ENCODE results near the gene CNN1.
"Not testable (repeated sequence)": the region's sequence is repeated elsewhere in the genome, so short reads cannot be mapped to it uniquely, and the experiment has no call there.

CNN1 gene

DNA sequence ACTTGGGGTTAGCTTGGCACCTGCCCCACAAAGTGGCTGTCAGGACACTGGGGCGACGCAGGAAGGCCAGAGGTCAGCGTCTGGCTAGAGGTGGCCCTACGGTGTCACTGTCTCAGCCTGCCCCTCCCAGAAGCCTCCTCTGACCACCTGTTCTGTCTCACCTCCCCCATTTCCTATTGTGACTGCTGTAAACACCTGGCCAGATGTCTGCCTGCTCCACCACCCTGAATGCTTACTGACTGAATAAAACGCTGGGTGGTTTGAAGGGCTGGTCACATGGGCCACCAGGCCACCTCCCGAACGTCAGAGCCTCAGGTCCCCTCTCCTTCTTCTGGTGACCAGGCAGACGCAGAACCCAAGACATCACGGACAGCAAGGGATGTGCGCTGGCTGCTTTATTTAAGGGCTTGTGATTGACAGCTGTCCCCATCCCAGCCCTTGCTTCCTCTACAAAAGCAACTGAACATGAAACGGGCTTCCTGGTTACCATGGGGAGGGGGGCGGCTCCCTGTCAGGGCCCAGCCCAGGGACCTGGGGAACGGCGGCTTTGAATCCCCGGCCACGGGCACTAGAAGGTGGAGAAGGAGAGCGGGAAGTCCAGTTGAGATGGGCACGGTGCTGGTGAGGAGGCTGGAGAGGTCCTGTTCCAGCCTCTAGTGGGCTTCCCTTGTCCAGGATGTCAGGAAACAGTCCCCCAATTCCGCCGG is 14.2 kb downstream of the CNN1 start:
- no peaks in the 10 kb centered on the region for H3K9me3 ChIP-seq (ENCODE audit: insufficient read depth, low read depth, low read length)
- WGBS, result 93% methylated on average over 20 of the region's 20 CpGs
- no peak overlapping the region for H3K27ac ChIP-seq (ENCODE audit: low read depth, low read length)
- 0 out of 2 replicates have a peak, but pooled peaks cover under 1% of the 10 kb centered on the region for H3K4me1 ChIP-seq (ENCODE audit: insufficient read depth, low read length)
- no peak overlapping the region for H3K4me3 ChIP-seq (ENCODE audit: low read length)
- no peaks in the 10 kb centered on the region for H3K27me3 ChIP-seq (ENCODE audit: insufficient read depth, low read length)
- no peak overlapping the region for H3K9ac ChIP-seq (ENCODE audit: low read depth, low read length)
- peaks cover 48% of the 10 kb centered on the region for H3K36me3 ChIP-seq (ENCODE audit: insufficient read depth, low read length)

DNA sequence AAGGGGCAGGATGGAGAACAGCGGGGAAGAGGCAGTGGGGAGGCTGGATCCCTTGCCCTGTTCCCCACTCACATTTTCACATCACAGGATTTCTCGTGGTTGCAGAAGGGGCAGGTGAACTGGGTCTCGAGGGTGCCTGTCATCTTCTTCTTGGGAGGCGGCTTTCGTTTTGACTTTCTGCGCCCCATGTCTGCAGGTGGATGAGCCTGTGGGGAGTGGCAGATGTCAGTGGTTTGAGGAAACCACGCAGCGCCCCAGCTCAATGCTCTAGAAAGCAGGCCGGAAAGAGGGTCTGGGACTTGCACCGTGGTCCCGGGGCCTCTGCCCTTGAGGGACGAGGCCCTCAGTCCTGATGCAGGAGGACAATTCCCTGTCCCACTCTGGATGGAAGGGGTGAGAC is 15.5 kb downstream of the CNN1 start:
- Histone ChIP-seq H3K27me3 (ENCODE audit: insufficient read depth, low read length) (no peaks in the 10 kb centered on the region), H3K4me3 (ENCODE audit: low read length) (no peak overlapping the region), H3K36me3 (ENCODE audit: insufficient read depth, low read length) (peaks cover 41% of the 10 kb centered on the region), H3K9ac (ENCODE audit: low read depth, low read length) (no peak overlapping the region), H3K27ac (ENCODE audit: low read depth, low read length) (no peak overlapping the region), H3K9me3 (ENCODE audit: insufficient read depth, low read depth, low read length) (no peaks in the 10 kb centered on the region), H3K4me1 (ENCODE audit: insufficient read depth, low read length) (0 out of 2 replicates have a peak, but pooled peaks cover 6% of the 10 kb centered on the region)
- 92% methylated on average over 12 of the region's 12 CpGs for WGBS

DNA sequence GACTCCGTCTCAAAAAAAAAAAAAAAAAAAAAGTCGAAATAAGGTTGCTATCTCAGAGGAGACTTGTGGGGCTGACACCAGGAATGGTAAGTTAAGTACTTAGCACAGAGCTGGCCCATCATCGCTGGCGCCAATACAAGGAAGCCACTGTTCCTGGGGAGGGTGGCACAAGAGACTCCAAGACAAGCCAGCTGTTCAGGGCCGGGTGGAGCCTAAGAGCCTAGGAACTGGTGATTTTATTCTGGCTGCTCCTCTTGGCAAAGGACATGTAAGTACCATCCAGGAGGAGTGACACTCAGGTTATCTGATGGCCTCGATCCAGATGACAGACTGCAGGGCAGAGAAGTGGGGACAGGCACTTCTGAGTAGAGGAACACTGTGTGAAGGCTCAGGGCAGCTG is 16.6 kb downstream of the CNN1 start:
- 94% methylated on average over 6 of the region's 6 CpGs for WGBS
- 0 out of 2 replicates have a peak, but pooled peaks cover 6% of the 10 kb centered on the region for H3K4me1 ChIP-seq (ENCODE audit: insufficient read depth, low read length)
- H3K36me3 ChIP-seq (ENCODE audit: insufficient read depth, low read length), result peaks cover 35% of the 10 kb centered on the region
- H3K9me3 ChIP-seq (ENCODE audit: insufficient read depth, low read depth, low read length), result no peaks in the 10 kb centered on the region
- no peak overlapping the region for H3K27ac ChIP-seq (ENCODE audit: low read depth, low read length)
- H3K27me3 ChIP-seq (ENCODE audit: insufficient read depth, low read length), result no peaks in the 10 kb centered on the region
- no peak overlapping the region for H3K9ac ChIP-seq (ENCODE audit: low read depth, low read length)
- no peak overlapping the region for H3K4me3 ChIP-seq (ENCODE audit: low read length)

GRCh38 chr19:11556634-11557420 is 18.2 kb downstream of the CNN1 start:
- H3K27ac ChIP-seq (ENCODE audit: low read depth, low read length), result no peak overlapping the region
- H3K9me3 ChIP-seq (ENCODE audit: insufficient read depth, low read depth, low read length), result no peaks in the 10 kb centered on the region
- 94% methylated on average over 4 of the region's 4 CpGs for WGBS
- H3K4me1 ChIP-seq (ENCODE audit: insufficient read depth, low read length), result 0 out of 2 replicates have a peak, but pooled peaks cover 6% of the 10 kb centered on the region
- H3K4me3 ChIP-seq (ENCODE audit: low read length), result no peak overlapping the region
- no peaks in the 10 kb centered on the region for H3K27me3 ChIP-seq (ENCODE audit: insufficient read depth, low read length)
- H3K36me3 ChIP-seq (ENCODE audit: insufficient read depth, low read length), result peaks cover 33% of the 10 kb centered on the region
- no peak overlapping the region for H3K9ac ChIP-seq (ENCODE audit: low read depth, low read length)

DNA sequence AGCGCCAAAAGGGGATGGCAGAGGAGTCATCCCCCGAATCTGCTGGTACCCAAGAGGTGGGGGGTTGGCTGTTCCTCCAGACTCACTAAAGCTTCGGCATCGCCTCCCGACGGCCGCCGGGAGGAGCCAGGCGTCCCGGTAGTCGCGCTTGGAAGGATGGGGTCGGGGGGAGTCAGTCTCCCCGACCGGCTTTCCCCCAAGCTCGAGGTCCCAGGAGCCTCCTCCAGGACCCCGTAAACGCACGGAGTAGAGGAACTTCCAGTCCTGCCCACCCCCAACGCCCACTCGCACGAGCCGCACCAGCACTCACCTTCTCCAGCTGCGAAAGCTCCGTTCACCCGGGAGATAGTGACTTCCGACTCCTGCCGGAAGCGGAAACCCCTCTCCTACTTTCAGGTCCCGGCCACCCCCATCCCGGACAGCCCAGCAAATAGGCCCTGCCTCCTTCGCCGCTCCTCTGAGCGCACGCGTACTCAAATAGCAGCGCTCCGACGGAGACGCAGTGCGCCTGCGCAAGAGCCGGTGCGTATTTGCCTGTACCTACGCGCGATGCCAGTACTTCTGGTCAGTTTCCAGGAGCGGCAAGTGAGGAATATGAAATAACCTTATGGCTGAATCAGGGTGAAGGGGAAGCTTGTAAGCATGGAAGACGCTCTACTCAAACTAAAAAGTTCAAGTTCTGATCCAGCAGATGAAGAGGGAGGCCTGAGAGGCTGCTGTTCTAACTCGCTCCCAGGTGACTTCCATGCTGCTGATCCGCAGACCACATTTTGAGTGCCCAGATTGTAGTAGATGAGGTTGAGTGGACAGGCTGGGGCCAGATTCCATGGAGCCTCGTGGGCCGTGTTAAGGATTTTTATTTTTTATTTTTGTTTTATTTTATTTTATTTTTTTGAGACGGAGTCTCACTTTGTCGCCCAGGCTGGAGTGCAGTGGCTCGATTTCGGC is 20.5 kb downstream of the CNN1 start, which contains the start of gene ELOF1:
Gene ELOF1, minus strand, starts transcription at position 350 of the 948 bp plus-strand sequence. CDS start 4,883 bp downstream, outside the sequence.
- H3K27ac ChIP-seq (ENCODE audit: low read depth, low read length), result peak within 1 kb of the TSS; percentile 56; the same call in 1 of the 2 replicates
- H3K4me1 ChIP-seq (ENCODE audit: insufficient read depth, low read length), result 0 out of 2 replicates have a peak, but pooled peaks cover 6% of the 10 kb centered on the region
- H3K36me3 ChIP-seq (ENCODE audit: insufficient read depth, low read length), result peaks cover 14% of the 10 kb centered on the region
- H3K9ac ChIP-seq (ENCODE audit: low read depth, low read length), result peak within 1 kb of the TSS; percentile 80
- no peaks in the 10 kb centered on the region for H3K27me3 ChIP-seq (ENCODE audit: insufficient read depth, low read length)
- H3K4me3 ChIP-seq (ENCODE audit: low read length), result peak within 1 kb of the TSS; percentile 92
- H3K9me3 ChIP-seq (ENCODE audit: insufficient read depth, low read depth, low read length), result no peaks in the 10 kb centered on the region
- 7% methylated on average over 55 of the region's 57 CpGs for WGBS

- Histone ChIP-seq H3K27me3 (ENCODE audit: insufficient read depth, low read length) (no peaks in the 10 kb centered on the region), H3K36me3 (ENCODE audit: insufficient read depth, low read length) (peaks cover 5% of the 10 kb centered on the region; the same call in 1 of the 2 replicates), H3K27ac (ENCODE audit: low read depth, low read length) (no peak overlapping the region), H3K9me3 (ENCODE audit: insufficient read depth, low read depth, low read length) (no peaks in the 10 kb centered on the region), H3K9ac (ENCODE audit: low read depth, low read length) (no peak overlapping the region), H3K4me3 (ENCODE audit: low read length) (no peak overlapping the region), H3K4me1 (ENCODE audit: insufficient read depth, low read length) (0 out of 2 replicates have a peak, but pooled peaks cover 6% of the 10 kb centered on the region)
- WGBS, result 43% methylated on average over 9 of the region's 9 CpGs
Measured at GRCh38 chr19:11560404-11561051, 21.9 kb downstream of the CNN1 start.

- H3K4me3 ChIP-seq (ENCODE audit: low read length), result no peak overlapping the region
- no peak overlapping the region for H3K27ac ChIP-seq (ENCODE audit: low read depth, low read length)
- H3K9me3 ChIP-seq (ENCODE audit: insufficient read depth, low read depth, low read length), result no peaks in the 10 kb centered on the region
- no peaks in the 10 kb centered on the region for H3K36me3 ChIP-seq (ENCODE audit: insufficient read depth, low read length)
- 92% methylated on average over 8 of the region's 8 CpGs for WGBS
- H3K4me1 ChIP-seq (ENCODE audit: insufficient read depth, low read length), result no peaks in the 10 kb centered on the region
- H3K9ac ChIP-seq (ENCODE audit: low read depth, low read length), result no peak overlapping the region
- H3K27me3 ChIP-seq (ENCODE audit: insufficient read depth, low read length), result no peaks in the 10 kb centered on the region
Measured at GRCh38 chr19:11563532-11563931, 24.9 kb downstream of the CNN1 start.

- WGBS, result 95% methylated on average over 5 of the region's 6 CpGs
- not testable (repeated sequence) for H3K9me3 ChIP-seq (ENCODE audit: insufficient read depth, low read depth, low read length); H3K36me3 ChIP-seq (ENCODE audit: insufficient read depth, low read length); H3K4me1 ChIP-seq (ENCODE audit: insufficient read depth, low read length); H3K9ac ChIP-seq (ENCODE audit: low read depth, low read length); H3K27me3 ChIP-seq (ENCODE audit: insufficient read depth, low read length); H3K4me3 ChIP-seq (ENCODE audit: low read length); H3K27ac ChIP-seq (ENCODE audit: low read depth, low read length)
Measured at GRCh38 chr19:11564082-11564807, 25.6 kb downstream of the CNN1 start.

DNA sequence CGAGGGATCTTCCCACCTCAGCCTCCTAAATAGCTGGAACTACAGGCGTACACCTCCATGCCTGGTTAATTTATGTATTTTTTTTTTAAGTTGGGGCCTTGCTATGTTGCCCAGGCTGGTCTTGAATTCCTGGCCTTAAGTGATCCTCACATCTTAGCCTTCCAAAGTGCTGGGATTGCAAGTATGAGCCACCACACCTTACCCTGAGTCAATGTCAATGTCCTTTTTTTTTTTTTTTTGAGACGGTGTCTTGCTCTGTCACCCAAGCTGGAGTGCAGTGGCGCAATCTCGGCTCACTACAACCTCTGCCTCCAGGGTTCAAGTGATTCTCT is 27.0 kb downstream of the CNN1 start:
- WGBS, result 97% methylated on average over 5 of the region's 5 CpGs
- not testable (repeated sequence) for H3K4me3 ChIP-seq (ENCODE audit: low read length); H3K9ac ChIP-seq (ENCODE audit: low read depth, low read length); H3K9me3 ChIP-seq (ENCODE audit: insufficient read depth, low read depth, low read length); H3K27ac ChIP-seq (ENCODE audit: low read depth, low read length); H3K27me3 ChIP-seq (ENCODE audit: insufficient read depth, low read length); H3K36me3 ChIP-seq (ENCODE audit: insufficient read depth, low read length); H3K4me1 ChIP-seq (ENCODE audit: insufficient read depth, low read length)

DNA sequence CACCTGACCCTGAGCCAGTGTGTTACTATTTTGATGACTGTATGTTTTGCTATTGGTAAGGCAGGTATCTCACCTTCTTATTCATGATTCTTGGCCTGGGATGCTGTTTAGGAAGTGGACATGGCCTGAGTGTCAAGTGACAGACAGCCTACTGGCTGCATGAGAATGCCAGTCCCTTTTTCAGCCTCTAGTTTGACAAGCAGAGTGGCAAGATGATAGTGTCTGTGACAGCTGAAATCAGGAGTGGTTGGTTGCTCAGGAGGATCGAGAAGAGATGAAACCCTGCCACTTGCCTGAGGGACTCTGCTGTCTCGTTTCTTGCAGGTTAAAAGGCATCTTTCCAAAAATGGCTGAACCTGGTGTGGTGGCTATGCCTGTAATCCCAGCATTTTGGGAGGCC is 27.5 kb downstream of the CNN1 start:
- 92% methylated on average over 2 of the region's 2 CpGs for WGBS
- Histone ChIP-seq H3K4me1 (ENCODE audit: insufficient read depth, low read length) (no peaks in the 10 kb centered on the region), H3K4me3 (ENCODE audit: low read length) (no peak overlapping the region)

More for the DNA sequence above, 27.5 kb downstream of the CNN1 start:
- Histone ChIP-seq H3K36me3 (ENCODE audit: insufficient read depth, low read length) (no peaks in the 10 kb centered on the region), H3K27ac (ENCODE audit: low read depth, low read length) (no peak overlapping the region), H3K9ac (ENCODE audit: low read depth, low read length) (no peak overlapping the region), H3K27me3 (ENCODE audit: insufficient read depth, low read length) (no peaks in the 10 kb centered on the region), H3K9me3 (ENCODE audit: insufficient read depth, low read depth, low read length) (no peaks in the 10 kb centered on the region)
